Measurements from ENCODE around the gene TLE3.

- TF ChIP-seq CTCF (IDR thresholded peaks at IDR 0.05) = no peak
- TF ChIP-seq POLR2A (IDR thresholded peaks at IDR 0.05) = no peak
Measured at GRCh38 chr15:70059476-70060213, 38.1 kb downstream of the TLE3 start.

All from body of pancreas (tissue), 4 donors.